ENCODE measurements around the gene MAP2K5. TPM values are rescaled to one million over a fixed set of nuclear protein-coding genes. Genes with fewer than 3 reads are reported as not detected.

MAP2K5 gene
- total and polyA plus RNA-seq, 4 donors = 3.8 to 6.4 (median 5.6) TPM

DNA sequence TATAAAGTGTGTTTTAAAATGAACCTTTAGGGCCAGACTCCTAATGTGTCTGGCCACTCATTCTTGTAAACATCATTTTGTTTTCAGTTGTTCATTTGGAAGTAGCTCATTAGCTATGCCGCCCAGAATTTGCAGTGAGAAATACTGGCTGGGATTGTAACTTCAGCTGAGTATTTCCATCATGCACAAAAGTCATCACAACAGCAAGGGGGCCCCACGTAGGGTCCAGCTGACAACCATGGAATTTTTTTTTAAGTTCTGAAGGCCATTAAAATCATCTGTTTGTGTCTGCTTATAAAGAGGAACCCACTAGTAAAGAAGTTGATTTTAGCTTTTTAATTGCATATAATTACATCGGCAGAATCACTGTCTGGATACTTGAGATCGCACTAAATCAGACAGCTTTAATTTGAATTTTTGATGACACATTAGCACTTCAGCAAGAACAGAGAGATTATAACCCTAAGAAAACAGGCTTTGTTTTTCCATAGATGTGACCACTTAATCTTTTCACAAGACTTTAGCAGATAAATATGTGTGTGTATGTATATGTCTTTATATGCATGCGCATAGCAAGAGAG is 236.6 kb downstream of the MAP2K5 start (continued):
- TF ChIP-seq, protein P1, sequence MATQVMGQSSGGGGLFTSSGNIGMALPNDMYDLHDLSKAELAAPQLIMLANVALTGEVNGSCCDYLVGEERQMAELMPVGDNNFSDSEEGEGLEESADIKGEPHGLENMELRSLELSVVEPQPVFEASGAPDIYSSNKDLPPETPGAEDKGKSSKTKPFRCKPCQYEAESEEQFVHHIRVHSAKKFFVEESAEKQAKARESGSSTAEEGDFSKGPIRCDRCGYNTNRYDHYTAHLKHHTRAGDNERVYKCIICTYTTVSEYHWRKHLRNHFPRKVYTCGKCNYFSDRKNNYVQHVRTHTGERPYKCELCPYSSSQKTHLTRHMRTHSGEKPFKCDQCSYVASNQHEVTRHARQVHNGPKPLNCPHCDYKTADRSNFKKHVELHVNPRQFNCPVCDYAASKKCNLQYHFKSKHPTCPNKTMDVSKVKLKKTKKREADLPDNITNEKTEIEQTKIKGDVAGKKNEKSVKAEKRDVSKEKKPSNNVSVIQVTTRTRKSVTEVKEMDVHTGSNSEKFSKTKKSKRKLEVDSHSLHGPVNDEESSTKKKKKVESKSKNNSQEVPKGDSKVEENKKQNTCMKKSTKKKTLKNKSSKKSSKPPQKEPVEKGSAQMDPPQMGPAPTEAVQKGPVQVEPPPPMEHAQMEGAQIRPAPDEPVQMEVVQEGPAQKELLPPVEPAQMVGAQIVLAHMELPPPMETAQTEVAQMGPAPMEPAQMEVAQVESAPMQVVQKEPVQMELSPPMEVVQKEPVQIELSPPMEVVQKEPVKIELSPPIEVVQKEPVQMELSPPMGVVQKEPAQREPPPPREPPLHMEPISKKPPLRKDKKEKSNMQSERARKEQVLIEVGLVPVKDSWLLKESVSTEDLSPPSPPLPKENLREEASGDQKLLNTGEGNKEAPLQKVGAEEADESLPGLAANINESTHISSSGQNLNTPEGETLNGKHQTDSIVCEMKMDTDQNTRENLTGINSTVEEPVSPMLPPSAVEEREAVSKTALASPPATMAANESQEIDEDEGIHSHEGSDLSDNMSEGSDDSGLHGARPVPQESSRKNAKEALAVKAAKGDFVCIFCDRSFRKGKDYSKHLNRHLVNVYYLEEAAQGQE (IDR thresholded peaks at IDR 0.05) = no peak
- TF ChIP-seq NR2F2 (IDR thresholded peaks at IDR 0.05) = no peak
- TF ChIP-seq EGR1 (IDR thresholded peaks at IDR 0.05; ENCODE audit: low read depth in 2 of 2) = no peak
- TF ChIP-seq, protein P2, sequence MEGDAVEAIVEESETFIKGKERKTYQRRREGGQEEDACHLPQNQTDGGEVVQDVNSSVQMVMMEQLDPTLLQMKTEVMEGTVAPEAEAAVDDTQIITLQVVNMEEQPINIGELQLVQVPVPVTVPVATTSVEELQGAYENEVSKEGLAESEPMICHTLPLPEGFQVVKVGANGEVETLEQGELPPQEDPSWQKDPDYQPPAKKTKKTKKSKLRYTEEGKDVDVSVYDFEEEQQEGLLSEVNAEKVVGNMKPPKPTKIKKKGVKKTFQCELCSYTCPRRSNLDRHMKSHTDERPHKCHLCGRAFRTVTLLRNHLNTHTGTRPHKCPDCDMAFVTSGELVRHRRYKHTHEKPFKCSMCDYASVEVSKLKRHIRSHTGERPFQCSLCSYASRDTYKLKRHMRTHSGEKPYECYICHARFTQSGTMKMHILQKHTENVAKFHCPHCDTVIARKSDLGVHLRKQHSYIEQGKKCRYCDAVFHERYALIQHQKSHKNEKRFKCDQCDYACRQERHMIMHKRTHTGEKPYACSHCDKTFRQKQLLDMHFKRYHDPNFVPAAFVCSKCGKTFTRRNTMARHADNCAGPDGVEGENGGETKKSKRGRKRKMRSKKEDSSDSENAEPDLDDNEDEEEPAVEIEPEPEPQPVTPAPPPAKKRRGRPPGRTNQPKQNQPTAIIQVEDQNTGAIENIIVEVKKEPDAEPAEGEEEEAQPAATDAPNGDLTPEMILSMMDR (IDR thresholded peaks at IDR 0.05; ENCODE audit: low read depth, low read length, missing input control) = no peak
- no peak for TF ChIP-seq JUND (IDR thresholded peaks at IDR 0.05)
- no peak for TF ChIP-seq FOXA1 (IDR thresholded peaks at IDR 0.05)
- TF ChIP-seq FOXA2 (IDR thresholded peaks at IDR 0.05) = no peak
- no peak for TF ChIP-seq GABPA (IDR thresholded peaks at IDR 0.05 in 1 of 2, conservative IDR thresholded peaks at IDR 0.05 in 1 of 2)

GRCh38 chr15:67779549-67780111 is 237.1 kb downstream of the MAP2K5 start:
- no peak for DNase-seq (ENCODE audit: low spot score)
- H3K9ac ChIP-seq (ENCODE audit: low read depth in 1 of 2, low read length in 2 of 2) = no peak overlapping the region
- no peak overlapping the region for H3K4me3 ChIP-seq (ENCODE audit: low read depth in 1 of 3, low read length in 3 of 3)
- no peaks in the 10 kb centered on the region for H3K9me3 ChIP-seq (ENCODE audit: control insufficient read depth in 4 of 4, low read length in 3 of 4)
- no peaks in the 10 kb centered on the region for H3K27me3 ChIP-seq (ENCODE audit: control insufficient read depth in 4 of 4, insufficient read depth in 4 of 4, low read length in 3 of 4)
- TF ChIP-seq NR2F2 (IDR thresholded peaks at IDR 0.05) (no peak), RAD21 (IDR thresholded peaks at IDR 0.05) (no peak), JUND (IDR thresholded peaks at IDR 0.05) (no peak), SP1 (IDR thresholded peaks at IDR 0.05) (no peak), EGR1 (IDR thresholded peaks at IDR 0.05; ENCODE audit: low read depth in 2 of 2) (no peak), ZBTB33 (IDR thresholded peaks at IDR 0.05) (no peak), RXRA (IDR thresholded peaks at IDR 0.05) (no peak), TAF1 (conservative IDR thresholded peaks at IDR 0.05) (no peak), HNF4G (IDR thresholded peaks at IDR 0.05) (no peak), GABPA (IDR thresholded peaks at IDR 0.05 in 1 of 2, conservative IDR thresholded peaks at IDR 0.05 in 1 of 2) (no peak), ATF3 (IDR thresholded peaks at IDR 0.05) (no peak)
- TF ChIP-seq, protein P1 (IDR thresholded peaks at IDR 0.05) = no peak
- TF ChIP-seq, protein P2 (IDR thresholded peaks at IDR 0.05; ENCODE audit: low read depth, low read length, missing input control) = no peak
- H3K27ac ChIP-seq (ENCODE audit: low read depth in 1 of 2, low read length in 2 of 2) = no peak overlapping the region
- WGBS = 81% methylated on average over 6 of the region's 6 CpGs
- H3K4me1 ChIP-seq (ENCODE audit: control insufficient read depth in 4 of 4, insufficient read depth in 4 of 4, low read length in 3 of 4) = peaks cover 0 to 6% (median 2%) of the 10 kb centered on the region in 4 donors
- H3K36me3 ChIP-seq (ENCODE audit: control insufficient read depth in 4 of 4, insufficient read depth in 3 of 4, low read depth in 1 of 4, low read length in 3 of 4) = peaks cover 0 to 6% (median under 1%) of the 10 kb centered on the region in 4 donors

Data from liver (tissue), 9 donors.